ENCODE data around the gene GSC2. TPM values are rescaled to one million over a fixed set of nuclear protein-coding genes. Genes with fewer than 3 reads are reported as not detected.
A peak's percentile ranks its signal among the peaks of the same experiment; 100 is the strongest.

Gene GSC2
- total and polyA plus RNA-seq, 5 donors from 2014 or later: not detected

DNA sequence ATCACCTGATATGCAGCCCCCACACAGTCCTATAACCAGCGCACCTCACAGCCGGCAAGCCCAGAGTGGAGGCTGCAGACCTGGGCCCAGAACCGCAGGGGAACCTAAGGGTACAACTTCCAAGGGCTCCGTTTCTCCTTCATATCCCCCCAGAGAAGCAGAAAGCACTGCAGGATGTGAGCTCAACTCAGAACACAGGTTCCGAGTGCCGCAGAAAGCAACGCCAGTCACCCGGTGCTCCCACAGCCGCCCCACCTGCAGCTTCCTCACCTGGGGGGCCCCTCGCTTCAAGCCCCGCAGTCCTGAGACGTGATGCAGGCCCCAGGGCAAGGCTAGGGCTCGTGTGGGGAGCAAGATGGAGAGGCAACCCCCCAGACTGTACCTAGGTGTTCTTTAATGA lies 16.5 kb downstream of the GSC2 start:
- Mint-ChIP-seq H3K27ac (no peak overlapping the region), H3K4me1 (no peaks in the 10 kb centered on the region), H3K27me3 (no peaks in the 10 kb centered on the region), H3K9me3 (no peaks in the 10 kb centered on the region), H3K4me3 (no peak overlapping the region), H3K36me3 (peaks cover 21% of the 10 kb centered on the region)
- ATAC-seq (ENCODE audit: low read depth in 2 of 2) (no peak), DNase-seq (no peak)
- no peak overlapping the region for H3K4me3 ChIP-seq (ENCODE audit: low read depth, low read length)
- H3K27me3 ChIP-seq (ENCODE audit: control insufficient read depth, insufficient read depth, low read length): no peaks in the 10 kb centered on the region
- H3K36me3 ChIP-seq (ENCODE audit: control insufficient read depth, insufficient read depth, low read length): peaks cover 58% of the 10 kb centered on the region
- H3K9me3 ChIP-seq (ENCODE audit: control insufficient read depth in 2 of 2, low read length in 2 of 2): no peaks in the 10 kb centered on the region
- H3K27ac ChIP-seq (ENCODE audit: insufficient read depth, low read length, poor library complexity, severe bottlenecking): no peak overlapping the region
- no peaks in the 10 kb centered on the region for H3K4me1 ChIP-seq (ENCODE audit: control insufficient read depth, insufficient read depth, low read length, poor library complexity, severe bottlenecking)

DNA sequence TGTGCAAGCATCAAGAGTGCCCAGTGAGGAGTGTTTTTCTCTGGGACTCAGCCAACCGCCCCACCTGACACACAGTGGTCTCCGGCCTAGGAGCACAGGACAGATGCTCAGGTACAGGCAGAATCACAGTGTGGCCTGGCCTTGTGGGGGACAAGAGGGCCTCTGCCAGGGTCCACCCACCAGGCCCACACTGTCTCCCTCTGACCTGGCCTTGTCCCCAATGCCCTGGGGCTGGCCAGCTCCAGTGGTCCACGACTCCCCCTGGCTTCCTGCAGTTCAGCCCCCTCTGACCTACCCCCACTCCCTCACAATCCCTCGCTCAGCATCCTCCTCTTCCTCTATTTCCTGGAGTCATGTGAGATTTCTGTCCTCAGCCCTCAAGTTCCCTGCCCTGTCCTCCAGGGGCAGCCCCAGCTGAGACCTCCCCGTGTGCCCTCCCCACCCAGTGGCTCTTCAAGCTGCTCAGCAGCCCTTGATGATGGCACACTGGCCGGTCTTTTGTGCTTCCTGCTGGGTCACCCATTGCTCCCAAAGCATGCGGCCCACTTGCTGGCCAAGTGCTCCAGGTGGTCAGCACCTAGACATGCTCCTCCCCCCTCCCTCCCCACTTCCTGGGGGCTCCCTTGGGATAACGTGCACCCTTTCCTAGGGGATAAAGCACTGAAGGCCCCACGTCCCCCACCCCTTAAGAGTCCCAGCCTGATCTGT lies 17.2 kb downstream of the GSC2 start:
- H3K27ac Mint-ChIP-seq: peak overlapping the region in 1 of 3 donors; percentile 79
- DNase-seq (no peak), ATAC-seq (ENCODE audit: low read depth in 2 of 2) (no peak)
- H3K4me1 Mint-ChIP-seq: no peaks in the 10 kb centered on the region
- Histone ChIP-seq H3K4me3 (ENCODE audit: low read depth, low read length) (no peak overlapping the region), H3K4me1 (ENCODE audit: control insufficient read depth, insufficient read depth, low read length, poor library complexity, severe bottlenecking) (no peaks in the 10 kb centered on the region), H3K36me3 (ENCODE audit: control insufficient read depth, insufficient read depth, low read length) (peaks cover 52% of the 10 kb centered on the region), H3K27ac (ENCODE audit: insufficient read depth, low read length, poor library complexity, severe bottlenecking) (no peak overlapping the region), H3K27me3 (ENCODE audit: control insufficient read depth, insufficient read depth, low read length) (no peaks in the 10 kb centered on the region), H3K9me3 (ENCODE audit: control insufficient read depth in 2 of 2, low read length in 2 of 2) (no peaks in the 10 kb centered on the region)
- no peaks in the 10 kb centered on the region for H3K9me3 Mint-ChIP-seq
- H3K4me3 Mint-ChIP-seq: no peak overlapping the region
- no peaks in the 10 kb centered on the region for H3K27me3 Mint-ChIP-seq
- H3K36me3 Mint-ChIP-seq: peaks cover 21% of the 10 kb centered on the region

- no peak overlapping the region for H3K4me3 ChIP-seq (ENCODE audit: low read depth, low read length)
- peaks cover 21% of the 10 kb centered on the region for H3K36me3 Mint-ChIP-seq
- no peaks in the 10 kb centered on the region for H3K4me1 Mint-ChIP-seq
- no peak for DNase-seq
- no peaks in the 10 kb centered on the region for H3K27me3 ChIP-seq (ENCODE audit: control insufficient read depth, insufficient read depth, low read length)
- H3K4me3 Mint-ChIP-seq: no peak overlapping the region
- no peak overlapping the region for H3K27ac Mint-ChIP-seq
- H3K4me1 ChIP-seq (ENCODE audit: control insufficient read depth, insufficient read depth, low read length, poor library complexity, severe bottlenecking): no peaks in the 10 kb centered on the region
- no peaks in the 10 kb centered on the region for H3K9me3 Mint-ChIP-seq
- no peak overlapping the region for H3K27ac ChIP-seq (ENCODE audit: insufficient read depth, low read length, poor library complexity, severe bottlenecking)
- no peaks in the 10 kb centered on the region for H3K9me3 ChIP-seq (ENCODE audit: control insufficient read depth in 2 of 2, low read length in 2 of 2)
- H3K36me3 ChIP-seq (ENCODE audit: control insufficient read depth, insufficient read depth, low read length): peaks cover 45% of the 10 kb centered on the region
- ATAC-seq (ENCODE audit: low read depth in 2 of 2): no peak
- H3K27me3 Mint-ChIP-seq: no peaks in the 10 kb centered on the region
Measured at GRCh38 chr22:19132153-19132552, 17.9 kb downstream of the GSC2 start.

- H3K27ac Mint-ChIP-seq: no peak overlapping the region
- no peaks in the 10 kb centered on the region for H3K9me3 Mint-ChIP-seq
Measured at GRCh38 chr22:19131685-19132015, 18.4 kb downstream of the GSC2 start.

DNA sequence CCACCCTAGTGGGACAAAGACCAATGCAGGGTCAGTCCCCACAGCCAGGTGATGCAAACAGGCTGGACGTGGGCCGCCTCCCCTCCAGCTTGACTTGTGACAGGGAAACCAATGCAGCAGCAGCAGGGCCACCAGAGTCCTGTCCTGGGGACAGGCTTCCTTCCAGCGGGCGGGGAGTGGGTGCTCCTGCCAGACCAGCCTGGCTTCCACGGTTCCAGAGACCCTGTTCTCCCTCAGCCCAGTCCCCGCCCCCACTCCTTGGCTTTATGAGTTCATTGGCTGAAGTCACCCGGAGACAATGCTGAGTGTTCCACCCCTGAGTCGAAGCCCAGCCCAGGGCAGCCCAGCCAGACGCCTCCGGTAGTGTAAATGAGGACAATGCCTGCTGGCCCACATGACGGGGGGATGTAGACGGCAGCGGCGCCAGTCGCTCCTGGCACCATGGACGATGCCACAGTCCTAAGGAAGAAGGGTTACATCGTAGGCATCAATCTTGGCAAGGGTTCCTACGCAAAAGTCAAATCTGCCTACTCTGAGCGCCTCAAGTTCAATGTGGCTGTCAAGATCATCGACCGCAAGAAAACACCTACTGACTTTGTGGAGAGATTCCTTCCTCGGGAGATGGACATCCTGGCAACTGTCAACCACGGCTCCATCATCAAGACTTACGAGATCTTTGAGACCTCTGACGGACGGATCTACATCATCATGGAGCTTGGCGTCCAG lies 19.0 kb downstream of the GSC2 start, which contains the start of gene TSSK2:
Gene TSSK2 (plus strand): TSS at position 350 of the 726 bp plus-strand sequence. CDS start 92 bp downstream, at position 442.
- peaks cover 12% of the 10 kb centered on the region for H3K36me3 Mint-ChIP-seq

More at GRCh38 chr22:19131685-19132015, 18.4 kb downstream of the GSC2 start:
- no peak overlapping the region for H3K4me3 ChIP-seq (ENCODE audit: low read depth, low read length)
- no peaks in the 10 kb centered on the region for H3K27me3 ChIP-seq (ENCODE audit: control insufficient read depth, insufficient read depth, low read length)
- no peaks in the 10 kb centered on the region for H3K9me3 ChIP-seq (ENCODE audit: control insufficient read depth in 2 of 2, low read length in 2 of 2)
- DNase-seq (no peak), ATAC-seq (ENCODE audit: low read depth in 2 of 2) (no peak)
- peaks cover 40% of the 10 kb centered on the region for H3K36me3 ChIP-seq (ENCODE audit: control insufficient read depth, insufficient read depth, low read length)
- H3K4me1 Mint-ChIP-seq: no peaks in the 10 kb centered on the region
- H3K36me3 Mint-ChIP-seq: peaks cover 17% of the 10 kb centered on the region
- H3K27me3 Mint-ChIP-seq: no peaks in the 10 kb centered on the region
- no peak overlapping the region for H3K27ac ChIP-seq (ENCODE audit: insufficient read depth, low read length, poor library complexity, severe bottlenecking)
- no peak overlapping the region for H3K4me3 Mint-ChIP-seq
- no peaks in the 10 kb centered on the region for H3K4me1 ChIP-seq (ENCODE audit: control insufficient read depth, insufficient read depth, low read length, poor library complexity, severe bottlenecking)

GRCh38 chr22:19129871-19130270 lies 20.2 kb downstream of the GSC2 start:
- peak overlapping the region in 1 of 3 donors; percentile 32 for H3K27ac Mint-ChIP-seq
- no peak overlapping the region for H3K4me3 Mint-ChIP-seq
- no peak overlapping the region for H3K4me3 ChIP-seq (ENCODE audit: low read depth, low read length)
- peaks cover 26% of the 10 kb centered on the region for H3K36me3 ChIP-seq (ENCODE audit: control insufficient read depth, insufficient read depth, low read length)
- H3K9me3 ChIP-seq (ENCODE audit: control insufficient read depth in 2 of 2, low read length in 2 of 2): no peaks in the 10 kb centered on the region
- no peaks in the 10 kb centered on the region for H3K27me3 Mint-ChIP-seq
- DNase-seq (no peak), ATAC-seq (ENCODE audit: low read depth in 2 of 2) (no peak)
- H3K4me1 Mint-ChIP-seq: no peaks in the 10 kb centered on the region
- H3K27me3 ChIP-seq (ENCODE audit: control insufficient read depth, insufficient read depth, low read length): no peaks in the 10 kb centered on the region
- peaks cover 4% of the 10 kb centered on the region for H3K36me3 Mint-ChIP-seq
- H3K9me3 Mint-ChIP-seq: no peaks in the 10 kb centered on the region
- no peak overlapping the region for H3K27ac ChIP-seq (ENCODE audit: insufficient read depth, low read length, poor library complexity, severe bottlenecking)
- H3K4me1 ChIP-seq (ENCODE audit: control insufficient read depth, insufficient read depth, low read length, poor library complexity, severe bottlenecking): no peaks in the 10 kb centered on the region

More for the DNA sequence above, 19.0 kb downstream of the GSC2 start, which contains the start of gene TSSK2:
- no peak within 1 kb of the TSS for H3K27ac Mint-ChIP-seq
- Histone ChIP-seq H3K4me1 (ENCODE audit: control insufficient read depth, insufficient read depth, low read length, poor library complexity, severe bottlenecking) (no peaks in the 10 kb centered on the region), H3K4me3 (ENCODE audit: low read depth, low read length) (no peak within 1 kb of the TSS), H3K36me3 (ENCODE audit: control insufficient read depth, insufficient read depth, low read length) (peaks cover 34% of the 10 kb centered on the region), H3K27me3 (ENCODE audit: control insufficient read depth, insufficient read depth, low read length) (no peaks in the 10 kb centered on the region), H3K9me3 (ENCODE audit: control insufficient read depth in 2 of 2, low read length in 2 of 2) (no peaks in the 10 kb centered on the region), H3K27ac (ENCODE audit: insufficient read depth, low read length, poor library complexity, severe bottlenecking) (no peak within 1 kb of the TSS)
- no peak for ATAC-seq (ENCODE audit: low read depth in 2 of 2)
- H3K4me1 Mint-ChIP-seq: no peaks in the 10 kb centered on the region
- DNase-seq: no peak
- no peaks in the 10 kb centered on the region for H3K9me3 Mint-ChIP-seq
- H3K4me3 Mint-ChIP-seq: no peak within 1 kb of the TSS
- no peaks in the 10 kb centered on the region for H3K27me3 Mint-ChIP-seq

DNA sequence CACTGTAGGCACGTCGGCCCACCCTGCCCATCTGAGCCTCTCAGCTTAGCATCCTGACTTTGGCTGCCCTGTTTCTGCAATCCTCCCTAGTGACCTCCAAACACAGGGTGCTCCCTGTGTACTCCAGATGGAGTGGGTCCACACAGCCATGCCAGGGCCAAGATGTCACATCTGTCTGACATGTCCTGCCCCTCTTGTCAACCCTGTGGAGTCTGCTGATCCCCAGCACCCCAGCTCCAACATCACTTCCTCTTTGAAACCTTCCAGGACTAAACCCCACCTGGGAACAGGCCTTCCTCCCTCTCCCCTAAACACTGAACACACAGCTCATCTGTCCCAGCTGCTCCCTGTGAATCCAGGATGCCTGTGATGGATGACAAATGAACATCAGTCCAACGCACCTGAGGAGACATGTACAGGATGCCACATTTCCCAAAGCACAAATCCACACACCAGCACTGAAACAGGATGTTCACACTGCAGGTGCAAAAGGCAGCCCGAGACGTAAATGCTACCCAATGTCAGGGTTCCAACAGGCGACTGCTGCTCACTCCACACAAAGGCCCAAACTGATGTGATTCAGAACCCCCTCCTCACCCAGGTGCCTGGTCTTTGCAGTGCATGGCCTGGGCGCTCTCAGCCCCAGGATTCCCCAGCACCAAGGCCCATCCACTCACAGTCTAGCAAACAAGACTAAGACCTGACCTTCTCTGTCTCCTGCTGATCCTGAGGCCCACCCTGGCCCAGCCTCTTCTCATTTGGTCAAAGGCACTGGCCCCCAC lies 21.0 kb downstream of the GSC2 start:
- peaks cover 4% of the 10 kb centered on the region for H3K36me3 Mint-ChIP-seq
- H3K27ac Mint-ChIP-seq: no peak overlapping the region
- no peaks in the 10 kb centered on the region for H3K9me3 Mint-ChIP-seq
- H3K36me3 ChIP-seq (ENCODE audit: control insufficient read depth, insufficient read depth, low read length): peaks cover 19% of the 10 kb centered on the region
- peak overlapping the region in 1 of 4 donors; percentile 63 for H3K4me3 Mint-ChIP-seq
- no peaks in the 10 kb centered on the region for H3K4me1 ChIP-seq (ENCODE audit: control insufficient read depth, insufficient read depth, low read length, poor library complexity, severe bottlenecking)
- no peak overlapping the region for H3K27ac ChIP-seq (ENCODE audit: insufficient read depth, low read length, poor library complexity, severe bottlenecking)
- no peaks in the 10 kb centered on the region for H3K4me1 Mint-ChIP-seq
- no peak overlapping the region for H3K4me3 ChIP-seq (ENCODE audit: low read depth, low read length)
- no peaks in the 10 kb centered on the region for H3K9me3 ChIP-seq (ENCODE audit: control insufficient read depth in 2 of 2, low read length in 2 of 2)
- no peaks in the 10 kb centered on the region for H3K27me3 ChIP-seq (ENCODE audit: control insufficient read depth, insufficient read depth, low read length)
- DNase-seq (no peak), ATAC-seq (ENCODE audit: low read depth in 2 of 2) (no peak)
- no peaks in the 10 kb centered on the region for H3K27me3 Mint-ChIP-seq
